ENCODE measurements around the gene XKR8. TPM values are rescaled to one million over a fixed set of nuclear protein-coding genes. Genes with fewer than 3 reads are reported as not detected.
A peak's percentile ranks its signal among the peaks of the same experiment; 100 is the strongest.

The XKR8 gene
- total and polyA plus RNA-seq, 10 of the 15 experiments (the other 5 are each of a cell fraction or from before 2014, with no cell fraction given) = 0.80 to 3.7 (median 2.6) TPM

GRCh38 chr1:27979151-27979858, 19.5 kb downstream of the XKR8 start:
- POLR2A ChIA-PET = interaction anchor here (0.5 kb wide), 1 partner anchor 59 kb away, joined by 3 read pairs; no protein-coding TSS in a partner anchor
- DNase-seq (ENCODE audit: low read depth, low spot score) = peak; percentile 19
- TF ChIP-seq RAD21 (IDR thresholded peaks at IDR 0.05; ENCODE audit: insufficient read depth, low read depth, low read length) (peak; percentile 77), FOS (IDR thresholded peaks at IDR 0.05; ENCODE audit: borderline replicate concordance, extremely low read depth, insufficient read length) (no peak), ZBTB40 (IDR thresholded peaks at IDR 0.05; ENCODE audit: borderline replicate concordance) (no peak), JUNB (IDR thresholded peaks at IDR 0.05) (peak; percentile 51), SKIL (IDR thresholded peaks at IDR 0.05; ENCODE audit: low read depth, poor library complexity, severe bottlenecking) (no peak), ZNF24 (IDR thresholded peaks at IDR 0.05) (peak; percentile 71), SPI1 (IDR thresholded peaks at IDR 0.05; ENCODE audit: borderline replicate concordance, insufficient read depth, low read depth, low read length) (peak; percentile 57; the same call in 1 of the 2 replicates), CREM (IDR thresholded peaks at IDR 0.05; ENCODE audit: low read depth) (0 out of 2 replicates have a peak, but pooled peaks have one; percentile 8), PRDM15 (CRISPR knock-in tag; IDR thresholded peaks at IDR 0.05) (no peak)

More at GRCh38 chr1:27979151-27979858, 19.5 kb downstream of the XKR8 start:
- H3K4me3 ChIP-seq = no peak overlapping the region
- peaks cover 11% of the 10 kb centered on the region for H3K4me1 ChIP-seq (ENCODE audit: control insufficient read depth, insufficient read depth, low read length)
- H2AFZ ChIP-seq (ENCODE audit: control insufficient read depth, low read depth, low read length) = no peak overlapping the region
- intact Hi-C loops (cut with micrococcal nuclease; ENCODE audit: unreplicated experiment) (loop anchor here (1.0 kb wide), 1 partner anchor 121 kb away; no protein-coding TSS in a partner anchor), in situ Hi-C loops (cut with MboI) (loop anchor here (5.0 kb wide), 1 partner anchor 117 kb away; no protein-coding TSS in a partner anchor)
- ChIA-PET RAD21 (ENCODE audit: unreplicated experiment) (interaction anchor here (0.7 to 4.6 kb wide), 4 partner anchors 39 to 138 kb away, joined by 3 to 32 read pairs (median 4); no protein-coding TSS in a partner anchor), CTCF (interaction anchor here (1.1 to 5.6 kb wide), 11 partner anchors 8 to 310 kb away, joined by 4 to 50 read pairs (median 6); no protein-coding TSS in a partner anchor), SMC1A (ENCODE audit: uncharacterized antibody, unreplicated experiment) (interaction anchor here (0.7 to 5.7 kb wide), 5 partner anchors 39 to 230 kb away, joined by 3 to 44 read pairs (median 5); partner anchors contain the start of gene SMPDL3B)
- BruUV-seq (replicated peaks) = no TSS peak
- no peaks in the 10 kb centered on the region for H3K27me3 ChIP-seq (replicated peaks in 1 of 2; ENCODE audit: control insufficient read depth in 2 of 2, insufficient read depth in 2 of 2, low read length in 1 of 2)
- H3K9me3 ChIP-seq (replicated peaks; ENCODE audit: control insufficient read depth, insufficient read depth, low read length) = no peaks in the 10 kb centered on the region
- H3K4me2 ChIP-seq (ENCODE audit: control insufficient read depth, insufficient read depth) = no peak overlapping the region
- WGBS (ENCODE audit: insufficient coverage, insufficient replicate concordance, low lambda C conversion rate, missing lambda C conversion rate) = 0% methylated on average over 1 of the region's 1 CpG
- no peaks in the 10 kb centered on the region; a peak in 1 of 4 replicates for H3K36me3 ChIP-seq (ENCODE audit: control insufficient read depth in 2 of 2, insufficient read depth in 2 of 2, low read length in 1 of 2)
- no peaks in the 10 kb centered on the region for H3K79me2 ChIP-seq (ENCODE audit: control insufficient read depth, insufficient read depth, low read length)
- H4K20me1 ChIP-seq (ENCODE audit: control insufficient read depth, insufficient read depth) = no peaks in the 10 kb centered on the region
- peak; percentile 62 for FAIRE-seq
- peak overlapping the region; percentile 25; the same call in 1 of the 2 replicates for H3K27ac ChIP-seq (ENCODE audit: control insufficient read depth, insufficient read depth)
- H3K9ac ChIP-seq (ENCODE audit: control insufficient read depth, insufficient read depth, low read length) = no peak overlapping the region
- ATAC-seq = peak; percentile 87

Measured in GM12878 (cell line).